Heart left ventricle (tissue), 13 donors: ENCODE measurements around the gene CPNE6.

Experiments used
- CTCF ChIP-seq, 12 donors: fragments of 200-600 bp; sonication (generic) in 4 of 12; IDR thresholded peaks; one replicate each; pipeline versions ENCODE4 v1.5.0 to v1.8.0; 2018 to 2022; ENCODE audit warnings: antibody characterized with exemption in 12 of 12, mild to moderate bottlenecking in 5 of 12
- POLR2A ChIP-seq, 2 donors: fragments of 450-650 bp; IDR thresholded peaks; one replicate each; pipeline ENCODE4 v1.6.1; 2017; ENCODE audit warnings: antibody characterized with exemption in 2 of 2, mild to moderate bottlenecking in 2 of 2, moderate library complexity in 2 of 2
- donor health status: ischemic (EF 13 %, LVEDD 7.1; RV severe dilation, severe dysfunction).
- donor health status: DM: no; HTN: yes; CAD: no.
- donor health status: DM: no; HTN: no; CAD: no.
- donor health status: ischemic (EF 25% LVEDD 6.9; RV normal size, moderate dysfunction).
- donor health status: ischemic (EF 25% LVEDD 5.7; RV mildly dilated, moderate dysfunction).
- donor health status: ischemic (EF 35%, LVEDD 5.7; RV mildly dilated, moderate dysfunction).
- donor health status: nonischemic (EF 11% LVEDD 7.7; RV severe dilation, severe dysfunction).
- donor health status: DM: yes; HTN: yes; CAD: no.
- donor health status: PGD.
- donor health status: ischemic (EF 29% LVEDD 5.4; RV normal size, mild dysfunction).
- donor health status: nonischemic (EF 23%, LVEDD 6.1; RV moderate dilation, normal function).

GRCh38 chr14:24032727-24033418 lies 38.5 kb upstream of the CPNE6 start:
- no peak for TF ChIP-seq POLR2A (IDR thresholded peaks at IDR 0.05)
- no peak for TF ChIP-seq CTCF (IDR thresholded peaks at IDR 0.05)
